ENCODE data around the gene SHOC2. TPM values are rescaled to one million over a fixed set of nuclear protein-coding genes. Genes with fewer than 3 reads are reported as not detected.

Gene SHOC2
- total RNA-seq, 1 donor from 2014 or later: 45.9 TPM

GRCh38 chr10:110901954-110902819, 17.2 kb upstream of the SHOC2 start:
- peaks cover 7% of the 10 kb centered on the region for H3K36me3 Mint-ChIP-seq (ENCODE audit: insufficient read depth)
- H3K4me1 Mint-ChIP-seq (ENCODE audit: low read depth): no peaks in the 10 kb centered on the region
- TF ChIP-seq CTCF (IDR thresholded peaks at IDR 0.05; ENCODE audit: unreplicated experiment): no peak
- H3K4me3 Mint-ChIP-seq (ENCODE audit: low read depth): no peak overlapping the region
- no peaks in the 10 kb centered on the region for H3K27me3 Mint-ChIP-seq
- DNase-seq (ENCODE audit: low spot score, unreplicated experiment): no peak
- H3K27ac Mint-ChIP-seq: peak overlapping the region; percentile 3
- no peaks in the 10 kb centered on the region for H3K9me3 Mint-ChIP-seq (ENCODE audit: low read depth)

GRCh38 chr10:110903280-110904278, 15.8 kb upstream of the SHOC2 start:
- Mint-ChIP-seq H3K9me3 (ENCODE audit: low read depth) (no peaks in the 10 kb centered on the region), H3K4me3 (ENCODE audit: low read depth) (no peak overlapping the region), H3K27me3 (no peaks in the 10 kb centered on the region), H3K27ac (no peak overlapping the region), H3K36me3 (ENCODE audit: insufficient read depth) (peaks cover 6% of the 10 kb centered on the region), H3K4me1 (ENCODE audit: low read depth) (peaks cover 2% of the 10 kb centered on the region)
- TF ChIP-seq CTCF (IDR thresholded peaks at IDR 0.05; ENCODE audit: unreplicated experiment): no peak
- DNase-seq (ENCODE audit: low spot score, unreplicated experiment): no peak

- H3K4me3 Mint-ChIP-seq (ENCODE audit: low read depth): no peak overlapping the region
- H3K27ac Mint-ChIP-seq: no peak overlapping the region
- H3K4me1 Mint-ChIP-seq (ENCODE audit: low read depth): peaks cover 4% of the 10 kb centered on the region
- TF ChIP-seq CTCF (IDR thresholded peaks at IDR 0.05; ENCODE audit: unreplicated experiment): no peak
- no peak for DNase-seq (ENCODE audit: low spot score, unreplicated experiment)
- H3K9me3 Mint-ChIP-seq (ENCODE audit: low read depth): no peaks in the 10 kb centered on the region
- no peaks in the 10 kb centered on the region for H3K36me3 Mint-ChIP-seq (ENCODE audit: insufficient read depth)
- no peaks in the 10 kb centered on the region for H3K27me3 Mint-ChIP-seq
These were observed 9.3 kb upstream of the SHOC2 start for GRCh38 chr10:110910138-110910537.

GRCh38 chr10:110912374-110912773, 7.0 kb upstream of the SHOC2 start:
- Mint-ChIP-seq H3K36me3 (ENCODE audit: insufficient read depth) (peaks cover 1% of the 10 kb centered on the region), H3K9me3 (ENCODE audit: low read depth) (no peaks in the 10 kb centered on the region), H3K27ac (no peak overlapping the region)

More at GRCh38 chr10:110912374-110912773, 7.0 kb upstream of the SHOC2 start:
- Mint-ChIP-seq H3K4me3 (ENCODE audit: low read depth) (no peak overlapping the region), H3K27me3 (no peaks in the 10 kb centered on the region), H3K4me1 (ENCODE audit: low read depth) (peaks cover 6% of the 10 kb centered on the region)
- no peak for TF ChIP-seq CTCF (IDR thresholded peaks at IDR 0.05; ENCODE audit: unreplicated experiment)
- DNase-seq (ENCODE audit: low spot score, unreplicated experiment): no peak

All from progenitor cell of endocrine pancreas (in vitro differentiated cells).